Dendritic cell treated with granulocyte-macrophage colony-stimulating factor and Interleukin-4, amounts not matched to agents 40 ng/mL and 50 ng/mL, for 4 days (primary cell): ENCODE measurements around the gene BYSL.
"Not testable (repeated sequence)": the region's sequence is repeated elsewhere in the genome, so short reads cannot be mapped to it uniquely, and the experiment has no call there.

Experiments used
- H3K27ac Mint-ChIP-seq: one replicate; pipeline ENCODE4 v1.8.0; 2022; ENCODE audit warnings: mild to moderate bottlenecking, mixed read lengths
- H3K27me3 Mint-ChIP-seq: one replicate; pipeline ENCODE4 v1.8.0; 2022; ENCODE audit warnings: mild to moderate bottlenecking, mixed read lengths
- H3K36me3 Mint-ChIP-seq: one replicate; pipeline ENCODE4 v1.8.0; 2022; ENCODE audit warnings: low read depth, mixed read lengths
- H3K4me1 Mint-ChIP-seq: one replicate; pipeline ENCODE4 v1.8.0; 2022; ENCODE audit warnings: low read depth, mixed read lengths
- H3K4me3 Mint-ChIP-seq: one replicate; pipeline ENCODE4 v1.8.0; 2022; ENCODE audit warnings: mild to moderate bottlenecking, moderate library complexity, mixed read lengths
- H3K9me3 Mint-ChIP-seq: one replicate; pipeline ENCODE4 v1.8.0; 2022; ENCODE audit warnings: mixed read lengths
- intact Hi-C: fragments of 100-400 bp; cut with micrococcal nuclease; formaldehyde crosslinking; loops from one replicate; pipeline ENCODE4 v1.15.0; 2022

BYSL gene

GRCh38 chr6:41940759-41941279 is 19.5 kb downstream of the BYSL start:
- Mint-ChIP-seq H3K4me3 (peak overlapping the region; percentile 99), H3K9me3 (no peaks in the 10 kb centered on the region), H3K27ac (peak overlapping the region; percentile 90), H3K27me3 (no peaks in the 10 kb centered on the region), H3K4me1 (peaks cover 58% of the 10 kb centered on the region), H3K36me3 (peaks cover 46% of the 10 kb centered on the region)
- intact Hi-C loops: loop anchor here (5.0 kb wide), 2 partner anchors 86 to 159 kb away; partner anchors contain the start of gene PRICKLE4

GRCh38 chr6:41941280-41942066 is 20.2 kb downstream of the BYSL start, which contains the start of gene CCND3:
TSS of gene CCND3 (minus strand) at chr6:41941808. CDS start at chr6:41941649, 159 bp downstream.
- H3K9me3 Mint-ChIP-seq: no peaks in the 10 kb centered on the region
- peak within 1 kb of the TSS; percentile 99 for H3K4me3 Mint-ChIP-seq
- peak within 1 kb of the TSS; percentile 90 for H3K27ac Mint-ChIP-seq
- H3K27me3 Mint-ChIP-seq: no peaks in the 10 kb centered on the region
- intact Hi-C loops: loop anchor here (5.0 kb wide), 2 partner anchors 86 to 159 kb away; partner anchors contain the start of gene PRICKLE4
- peaks cover 51% of the 10 kb centered on the region for H3K4me1 Mint-ChIP-seq
- H3K36me3 Mint-ChIP-seq: peaks cover 40% of the 10 kb centered on the region

GRCh38 chr6:41942067-41942851 is 21.0 kb downstream of the BYSL start:
- intact Hi-C loops: loop anchor here (5.0 kb wide), 2 partner anchors 85 to 160 kb away; partner anchors contain the start of gene PRICKLE4
- H3K4me1 Mint-ChIP-seq: peaks cover 43% of the 10 kb centered on the region
- peak overlapping the region; percentile 78 for H3K4me3 Mint-ChIP-seq

GRCh38 chr6:41942882-41943281 is 21.6 kb downstream of the BYSL start:
- not testable (repeated sequence) for H3K4me3 Mint-ChIP-seq, H3K27me3 Mint-ChIP-seq, H3K9me3 Mint-ChIP-seq
- Mint-ChIP-seq H3K27ac (peak overlapping the region; percentile 90), H3K36me3 (peaks cover 27% of the 10 kb centered on the region), H3K4me1 (peaks cover 37% of the 10 kb centered on the region)
- intact Hi-C loops: loop anchor here (5.0 kb wide), 2 partner anchors 84 to 161 kb away; partner anchors contain the start of gene PRICKLE4

More at GRCh38 chr6:41942067-41942851, 21.0 kb downstream of the BYSL start:
- H3K36me3 Mint-ChIP-seq: peaks cover 32% of the 10 kb centered on the region
- no peaks in the 10 kb centered on the region for H3K27me3 Mint-ChIP-seq
- no peaks in the 10 kb centered on the region for H3K9me3 Mint-ChIP-seq
- peak overlapping the region; percentile 90 for H3K27ac Mint-ChIP-seq

- peaks cover 31% of the 10 kb centered on the region for H3K4me1 Mint-ChIP-seq
- H3K27me3 Mint-ChIP-seq: no peaks in the 10 kb centered on the region
- H3K9me3 Mint-ChIP-seq: no peaks in the 10 kb centered on the region
- peaks cover 27% of the 10 kb centered on the region for H3K36me3 Mint-ChIP-seq
- H3K27ac Mint-ChIP-seq: no peak overlapping the region
- no peak overlapping the region for H3K4me3 Mint-ChIP-seq
- intact Hi-C loops: loop anchor here (5.0 kb wide), 2 partner anchors 84 to 161 kb away; partner anchors contain the start of gene PRICKLE4
These were observed 22.2 kb downstream of the BYSL start for GRCh38 chr6:41943456-41943855.

GRCh38 chr6:41947581-41948220 is 26.4 kb downstream of the BYSL start:
- Mint-ChIP-seq H3K4me3 (no peak overlapping the region), H3K4me1 (peaks cover under 1% of the 10 kb centered on the region), H3K36me3 (no peaks in the 10 kb centered on the region), H3K27ac (no peak overlapping the region), H3K27me3 (no peaks in the 10 kb centered on the region), H3K9me3 (no peaks in the 10 kb centered on the region)
- intact Hi-C loops: no loop called here

- Mint-ChIP-seq H3K36me3 (no peaks in the 10 kb centered on the region), H3K27ac (no peak overlapping the region), H3K27me3 (no peaks in the 10 kb centered on the region), H3K9me3 (no peaks in the 10 kb centered on the region), H3K4me1 (peaks cover 5% of the 10 kb centered on the region), H3K4me3 (no peak overlapping the region)
- intact Hi-C loops: no loop called here
These were observed 33.4 kb downstream of the BYSL start for GRCh38 chr6:41954668-41955067.

- Mint-ChIP-seq H3K27ac (no peak overlapping the region), H3K27me3 (no peaks in the 10 kb centered on the region), H3K36me3 (no peaks in the 10 kb centered on the region), H3K4me1 (peaks cover 5% of the 10 kb centered on the region), H3K9me3 (no peaks in the 10 kb centered on the region), H3K4me3 (no peak overlapping the region)
- intact Hi-C loops: no loop called here
These were observed 34.1 kb downstream of the BYSL start for GRCh38 chr6:41955412-41955811.

GRCh38 chr6:41957117-41957516 is 35.8 kb downstream of the BYSL start:
- Mint-ChIP-seq H3K27me3 (peaks cover 1% of the 10 kb centered on the region), H3K9me3 (no peaks in the 10 kb centered on the region), H3K27ac (no peak overlapping the region), H3K4me1 (peaks cover 19% of the 10 kb centered on the region), H3K36me3 (no peaks in the 10 kb centered on the region), H3K4me3 (no peak overlapping the region)
- intact Hi-C loops: no loop called here

- Mint-ChIP-seq H3K27ac (no peak overlapping the region), H3K9me3 (no peaks in the 10 kb centered on the region), H3K4me3 (no peak overlapping the region), H3K4me1 (peaks cover 19% of the 10 kb centered on the region), H3K36me3 (no peaks in the 10 kb centered on the region), H3K27me3 (peaks cover 1% of the 10 kb centered on the region)
- intact Hi-C loops: no loop called here
These were observed 36.9 kb downstream of the BYSL start for GRCh38 chr6:41958022-41958856.

- Mint-ChIP-seq H3K36me3 (no peaks in the 10 kb centered on the region), H3K4me3 (no peak overlapping the region), H3K9me3 (no peaks in the 10 kb centered on the region), H3K4me1 (peaks cover 19% of the 10 kb centered on the region), H3K27me3 (peaks cover 1% of the 10 kb centered on the region), H3K27ac (no peak overlapping the region)
- intact Hi-C loops: no loop called here
These were observed 38.7 kb downstream of the BYSL start for GRCh38 chr6:41960028-41960427.

GRCh38 chr6:41963371-41963770 is 42.1 kb downstream of the BYSL start:
- peaks cover 23% of the 10 kb centered on the region for H3K4me1 Mint-ChIP-seq

More at GRCh38 chr6:41963371-41963770, 42.1 kb downstream of the BYSL start:
- H3K4me3 Mint-ChIP-seq: no peak overlapping the region
- H3K27ac Mint-ChIP-seq: no peak overlapping the region
- no peaks in the 10 kb centered on the region for H3K9me3 Mint-ChIP-seq
- peaks cover 1% of the 10 kb centered on the region for H3K27me3 Mint-ChIP-seq
- intact Hi-C loops: no loop called here
- no peaks in the 10 kb centered on the region for H3K36me3 Mint-ChIP-seq
